Fibroblast of villous mesenchyme (primary cell): ENCODE data around the gene FSTL4. TPM values are rescaled to one million over a fixed set of nuclear protein-coding genes. Genes with fewer than 3 reads are reported as not detected.

Experiments
- DNase-seq: peaks from one replicate; pipeline ENCODE4 v3.0.0-alpha.2; 2010; ENCODE audit warnings: low read depth
- H3K4me3 ChIP-seq: 2 replicates; pipeline ENCODE4 v1.5.1; 2011; ENCODE audit warnings: low read depth, mild to moderate bottlenecking, low read length
- total RNA-seq: library from RNA; depleted of rRNA; stranded (reverse); fragments of >200 nt; gene quantifications from 2 replicates; pipeline ENCODE4 v1.2.3, GENCODE V29; 2012
- TF ChIP-seq, protein P1 (sequence below): IDR thresholded peaks from 2 replicates; pipeline ENCODE4 v1.5.1; 2012; ENCODE audit warnings: low read depth, mild to moderate bottlenecking, low read length; ENCODE audit not compliant: insufficient read depth

The FSTL4 gene
- total RNA-seq, 1 donor: not detected

DNA sequence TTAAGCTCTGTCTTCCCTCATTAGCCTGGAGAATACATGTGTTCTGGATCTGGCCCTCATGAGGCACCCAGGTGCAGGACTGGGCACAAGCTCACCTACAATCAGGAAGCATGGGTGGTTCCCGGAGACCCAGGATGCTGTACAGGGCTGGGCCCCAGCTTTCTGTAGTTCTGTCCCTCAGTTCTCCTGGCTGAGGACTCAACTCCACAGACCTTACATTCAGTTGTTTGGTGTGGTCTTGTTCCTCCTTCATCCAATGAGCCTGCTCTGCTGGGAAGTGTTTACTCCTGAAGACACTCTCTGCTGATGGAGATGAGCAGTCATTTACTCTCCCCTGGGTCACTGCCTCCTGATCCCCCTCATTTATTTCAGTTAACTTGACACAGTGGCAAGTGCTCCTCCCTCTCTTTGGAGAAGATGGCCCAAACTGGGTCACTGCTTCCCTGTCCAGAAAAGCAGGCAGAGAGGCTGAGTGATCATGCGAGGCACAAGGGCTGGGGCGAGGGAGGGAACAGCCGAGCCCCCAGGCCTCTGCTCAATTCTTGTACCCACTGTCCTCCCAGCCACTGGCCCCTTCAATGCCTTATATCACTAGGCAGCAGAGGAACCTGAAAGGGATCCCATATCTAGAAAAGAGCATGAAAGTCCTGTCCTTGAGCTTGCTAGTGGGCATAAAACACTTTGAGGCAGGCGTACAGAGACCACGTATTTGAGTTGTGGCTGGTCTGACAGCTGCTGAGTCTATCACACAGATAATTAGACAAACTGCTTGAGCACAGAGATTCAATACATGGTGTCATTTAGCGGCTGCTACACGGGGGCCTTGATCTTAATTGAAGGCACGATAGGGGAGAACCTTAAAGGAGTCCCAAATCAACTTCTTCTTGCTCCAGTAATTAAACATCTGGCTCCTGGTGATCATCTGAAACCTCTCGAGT, 221.7 kb downstream of the FSTL4 start:
- DNase-seq: no peak
- H3K4me3 ChIP-seq: no peak overlapping the region
- TF ChIP-seq, protein P1, sequence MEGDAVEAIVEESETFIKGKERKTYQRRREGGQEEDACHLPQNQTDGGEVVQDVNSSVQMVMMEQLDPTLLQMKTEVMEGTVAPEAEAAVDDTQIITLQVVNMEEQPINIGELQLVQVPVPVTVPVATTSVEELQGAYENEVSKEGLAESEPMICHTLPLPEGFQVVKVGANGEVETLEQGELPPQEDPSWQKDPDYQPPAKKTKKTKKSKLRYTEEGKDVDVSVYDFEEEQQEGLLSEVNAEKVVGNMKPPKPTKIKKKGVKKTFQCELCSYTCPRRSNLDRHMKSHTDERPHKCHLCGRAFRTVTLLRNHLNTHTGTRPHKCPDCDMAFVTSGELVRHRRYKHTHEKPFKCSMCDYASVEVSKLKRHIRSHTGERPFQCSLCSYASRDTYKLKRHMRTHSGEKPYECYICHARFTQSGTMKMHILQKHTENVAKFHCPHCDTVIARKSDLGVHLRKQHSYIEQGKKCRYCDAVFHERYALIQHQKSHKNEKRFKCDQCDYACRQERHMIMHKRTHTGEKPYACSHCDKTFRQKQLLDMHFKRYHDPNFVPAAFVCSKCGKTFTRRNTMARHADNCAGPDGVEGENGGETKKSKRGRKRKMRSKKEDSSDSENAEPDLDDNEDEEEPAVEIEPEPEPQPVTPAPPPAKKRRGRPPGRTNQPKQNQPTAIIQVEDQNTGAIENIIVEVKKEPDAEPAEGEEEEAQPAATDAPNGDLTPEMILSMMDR: no peak

- no peak overlapping the region for H3K4me3 ChIP-seq
- DNase-seq: no peak
- TF ChIP-seq, protein P1: no peak
Measured at GRCh38 chr5:133389066-133389590, 223.2 kb downstream of the FSTL4 start.

DNA sequence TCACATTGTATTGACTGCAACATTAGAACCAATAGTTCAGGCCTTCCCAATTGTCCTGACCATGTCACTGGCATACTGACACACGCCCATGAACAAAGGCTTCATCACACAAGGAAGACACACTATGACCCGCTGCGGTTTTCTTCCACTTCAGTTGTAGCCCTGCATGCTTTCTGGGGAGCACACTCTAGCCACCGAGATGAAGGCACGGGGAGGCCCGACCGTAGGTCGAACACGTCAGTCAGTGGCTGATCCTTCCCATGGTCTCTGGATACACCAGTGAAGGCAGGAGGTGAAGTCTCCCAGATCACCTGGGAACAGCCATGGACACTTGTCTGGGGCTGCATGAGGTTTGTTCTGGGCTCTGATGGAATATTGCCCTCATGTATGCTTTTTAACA, 224.7 kb downstream of the FSTL4 start:
- no peak overlapping the region for H3K4me3 ChIP-seq
- TF ChIP-seq, protein P1: no peak
- no peak for DNase-seq

- no peak overlapping the region for H3K4me3 ChIP-seq
- TF ChIP-seq, protein P1: no peak
- DNase-seq: no peak
Measured at GRCh38 chr5:133387091-133387490, 225.2 kb downstream of the FSTL4 start.

- no peak for DNase-seq
- TF ChIP-seq, protein P1: no peak
- H3K4me3 ChIP-seq: no peak overlapping the region
Measured at GRCh38 chr5:133386662-133387061, 225.7 kb downstream of the FSTL4 start.

- no peak overlapping the region for H3K4me3 ChIP-seq
- DNase-seq: no peak
- TF ChIP-seq, protein P1: no peak
Measured at GRCh38 chr5:133385346-133385745, 227.0 kb downstream of the FSTL4 start.
